Fibroblast of skin of back (primary cell): Measurements from ENCODE around the gene CPED1.
"Not testable (repeated sequence)": the region's sequence is repeated elsewhere in the genome, so short reads cannot be mapped to it uniquely, and the experiment has no call there.

Experiments used
- DNase-seq: peaks from one replicate; pipeline ENCODE4 v3.0.0-alpha.2; 2013

CPED1 gene

GRCh38 chr7:121041516-121042148, 53.1 kb downstream of the CPED1 start:
- no peak for DNase-seq

DNA sequence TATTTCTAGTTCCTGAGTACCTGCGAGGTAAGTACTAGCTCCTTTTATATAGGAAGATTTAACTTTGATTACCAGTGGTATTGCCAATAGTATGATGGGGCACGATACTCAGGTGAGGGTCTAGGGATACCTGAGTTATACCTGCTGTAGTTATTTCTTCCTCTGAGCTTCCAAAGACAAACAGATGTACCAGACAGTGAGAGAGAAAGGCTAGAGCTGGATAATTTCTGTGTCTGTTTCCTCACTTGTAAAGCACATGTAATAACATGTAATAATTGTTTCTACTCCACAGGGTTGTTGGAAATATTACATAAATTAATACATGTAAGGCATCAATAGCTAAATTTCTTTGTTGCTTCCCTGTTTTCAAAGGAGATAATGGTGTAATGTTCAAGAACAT, 53.7 kb downstream of the CPED1 start:
- no peak for DNase-seq

DNA sequence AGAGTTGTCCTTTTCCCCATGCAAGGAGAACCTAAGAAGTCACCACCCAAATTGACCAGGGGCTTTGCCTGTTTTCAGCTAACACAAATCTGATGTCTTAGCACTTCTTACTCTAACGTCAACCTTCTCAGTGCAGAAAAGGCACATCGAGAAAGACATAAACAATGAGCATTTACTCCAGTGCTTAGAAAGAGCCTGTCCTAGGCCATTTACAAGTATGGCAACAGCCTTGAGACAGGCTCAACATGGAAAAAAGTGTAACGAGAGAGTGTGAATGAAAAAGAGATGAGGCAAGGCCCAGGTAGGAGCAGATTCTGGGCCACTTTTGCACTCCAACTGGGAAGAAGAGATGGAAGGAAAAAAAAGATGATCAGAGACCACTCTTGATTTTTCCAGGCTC, 54.4 kb downstream of the CPED1 start:
- DNase-seq: no peak

GRCh38 chr7:121043314-121044234, 55.1 kb downstream of the CPED1 start:
- no peak for DNase-seq

- no peak for DNase-seq
Observed at GRCh38 chr7:121045090-121045489, 56.6 kb downstream of the CPED1 start.

DNA sequence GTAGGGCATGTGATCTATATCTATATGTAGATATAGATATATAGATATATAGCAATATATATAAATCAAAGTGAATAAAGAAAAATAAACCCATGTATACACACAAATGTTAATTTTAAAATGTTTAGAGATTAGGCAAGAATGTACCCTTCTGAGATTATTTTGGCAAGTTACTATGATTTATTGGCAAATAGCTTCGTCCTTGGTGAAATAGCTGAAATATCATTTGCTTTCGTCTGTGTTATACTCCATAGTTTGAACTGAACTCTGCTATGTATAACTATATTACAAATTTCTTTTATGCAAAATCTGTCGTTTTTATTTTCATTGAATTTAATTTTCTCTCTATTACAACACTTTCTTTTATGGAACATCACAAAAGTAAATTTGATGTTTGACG, 57.5 kb downstream of the CPED1 start:
- no peak for DNase-seq

- no peak for DNase-seq
Observed at GRCh38 chr7:121046893-121047468, 58.5 kb downstream of the CPED1 start.

DNA sequence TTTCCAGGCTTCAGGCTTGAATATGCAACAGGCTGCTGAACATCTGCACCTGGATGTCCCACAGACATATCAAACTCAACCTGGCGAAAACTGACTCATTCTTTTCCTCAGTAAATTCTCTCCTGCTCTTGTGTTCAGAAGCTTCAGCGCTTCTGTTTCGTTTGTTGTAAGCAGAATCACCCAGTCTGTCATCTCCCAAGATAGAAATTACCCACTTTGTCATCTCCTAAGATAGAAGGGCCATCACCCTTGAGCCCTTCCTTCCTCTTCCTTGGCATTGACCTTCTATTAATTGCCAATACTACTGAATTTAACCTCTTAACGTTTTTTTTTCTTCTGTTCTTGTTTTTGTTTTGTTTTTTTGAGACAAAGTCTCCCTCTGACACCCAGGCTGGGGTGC, 59.7 kb downstream of the CPED1 start:
- DNase-seq: no peak

GRCh38 chr7:121049028-121049791, 60.7 kb downstream of the CPED1 start:
- DNase-seq: no peak

- no peak for DNase-seq
Observed at GRCh38 chr7:121049897-121050296, 61.4 kb downstream of the CPED1 start.

GRCh38 chr7:121053219-121053618, 64.7 kb downstream of the CPED1 start:
- DNase-seq: no peak

DNA sequence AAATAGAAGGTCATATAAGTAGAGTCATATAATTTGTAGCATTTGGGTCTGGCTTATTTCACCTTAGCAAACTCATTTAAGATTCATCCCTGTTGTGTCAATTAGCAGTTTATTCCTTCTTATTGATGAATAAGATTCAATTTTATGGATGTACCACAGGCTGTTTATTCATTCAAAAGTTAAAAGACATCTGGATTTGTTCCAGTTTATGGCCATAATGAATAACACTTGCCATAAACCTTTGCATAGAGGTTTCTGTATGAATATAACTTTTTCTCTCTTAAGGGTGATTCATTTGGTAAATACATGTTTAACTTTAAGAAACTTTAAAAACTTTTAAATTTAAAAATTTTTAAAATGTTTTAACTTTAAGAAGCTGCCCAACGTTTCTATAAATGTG, 66.4 kb downstream of the CPED1 start:
- DNase-seq: no peak

- DNase-seq: no peak
Observed at GRCh38 chr7:121057878-121058277, 69.4 kb downstream of the CPED1 start.

GRCh38 chr7:121058975-121059374, 70.5 kb downstream of the CPED1 start:
- DNase-seq: no peak

DNA sequence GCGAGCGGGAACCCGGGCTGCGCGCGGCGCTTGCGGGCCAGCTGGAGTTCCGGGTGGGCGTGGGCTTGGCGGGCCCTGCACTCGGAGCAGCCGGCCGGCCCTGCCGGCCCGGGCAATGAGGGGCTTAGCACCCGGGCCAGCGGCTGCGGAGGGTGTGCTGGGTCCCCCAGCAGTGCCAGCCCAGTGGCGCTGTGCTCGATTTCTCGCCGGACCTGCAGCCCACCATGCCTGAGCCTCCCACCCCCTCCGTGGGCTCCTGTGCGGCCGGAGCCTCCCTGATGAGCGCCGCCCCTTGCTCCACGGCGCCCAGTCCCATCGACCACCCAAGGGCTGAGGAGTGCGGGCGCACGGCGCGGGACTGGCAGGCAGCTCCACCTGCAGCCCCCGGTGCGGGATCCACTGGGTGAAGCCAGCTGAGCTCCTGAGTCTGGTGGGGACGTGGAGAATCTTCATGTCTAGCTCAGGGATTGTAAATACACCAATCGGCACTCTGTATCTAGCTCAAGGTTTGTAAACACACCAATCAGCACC, 71.5 kb downstream of the CPED1 start:
- DNase-seq: not testable (repeated sequence)

DNA sequence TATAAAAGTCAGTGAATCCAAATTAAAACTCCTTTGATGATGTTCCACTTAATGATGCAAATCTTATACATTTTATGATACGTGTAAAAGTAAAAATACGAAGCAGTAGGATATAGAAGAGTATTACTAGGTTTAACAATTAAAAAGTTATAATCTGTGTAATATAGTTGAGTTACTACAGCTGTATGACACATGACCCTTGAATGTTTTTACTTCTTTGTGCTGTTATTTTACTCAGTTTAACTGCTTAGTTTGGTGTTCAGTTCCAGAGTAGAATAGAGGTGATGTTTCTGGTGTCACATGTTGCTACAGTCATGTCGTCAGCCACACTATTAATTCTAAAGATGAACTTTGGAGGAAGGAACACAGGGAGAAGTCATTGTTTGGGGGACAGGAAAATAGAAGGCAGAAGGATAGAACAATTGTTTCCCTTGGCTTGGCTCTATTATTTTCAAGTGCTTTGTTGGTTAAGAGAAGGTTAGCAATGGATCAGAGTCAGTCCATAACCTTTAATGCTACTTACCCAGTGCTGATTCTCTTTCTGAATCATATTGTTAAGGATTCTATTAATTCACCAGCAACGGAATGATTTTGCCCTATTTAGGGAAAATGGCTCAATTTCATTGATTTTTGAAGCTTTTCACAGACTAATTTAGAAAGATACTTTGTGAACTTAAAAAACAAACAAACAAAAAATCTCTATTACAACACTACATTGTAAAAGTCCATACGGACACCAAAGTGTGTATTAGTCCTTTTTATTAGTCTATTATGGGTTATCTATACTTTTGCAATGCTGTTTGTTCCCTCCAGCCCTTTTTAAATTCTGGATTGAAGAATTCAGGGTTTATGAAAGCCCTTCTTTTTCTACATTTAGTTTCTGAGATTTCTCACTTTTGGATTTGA, 73.4 kb downstream of the CPED1 start:
- DNase-seq: no peak

GRCh38 chr7:121062671-121063279, 74.3 kb downstream of the CPED1 start:
- DNase-seq: no peak

GRCh38 chr7:121067717-121068116, 79.2 kb downstream of the CPED1 start:
- not testable (repeated sequence) for DNase-seq

GRCh38 chr7:121069346-121070100, 81.0 kb downstream of the CPED1 start:
- DNase-seq: peak; percentile 7

GRCh38 chr7:121071132-121071531, 82.6 kb downstream of the CPED1 start:
- no peak for DNase-seq
